Large intestine (tissue), 1 donor: Measurements from ENCODE around the gene MRPS21. TPM values are rescaled to one million over a fixed set of nuclear protein-coding genes. Genes with fewer than 3 reads are reported as not detected.

Experiments
- polyA plus RNA-seq: library from polyadenylated mRNA; unstranded; fragments of 120-200 nt; gene quantifications from one replicate; pipeline ENCODE4 v1.2.1, GENCODE V29; 2013

Gene MRPS21
- polyA plus RNA-seq, 1 donor, result 55.3 TPM

Other genes with a start within 250 kb of the MRPS21 start
- 43.6 TPM for gene VPS45, start 226.1 kb upstream of the MRPS21 start, polyA plus RNA-seq
- gene PLEKHO1, start 143.9 kb upstream of the MRPS21 start, polyA plus RNA-seq, result 30.5 TPM
- 45.8 TPM for gene ANP32E, start 57.7 kb upstream of the MRPS21 start, polyA plus RNA-seq
- 0.81 TPM for gene CA14, start 36.1 kb upstream of the MRPS21 start, polyA plus RNA-seq
- gene APH1A, start 24.8 kb upstream of the MRPS21 start, polyA plus RNA-seq, result 172 TPM
- gene C1orf54, start 21.1 kb upstream of the MRPS21 start, polyA plus RNA-seq, result 32.4 TPM
- 3.4 TPM for gene CIART, start 11.3 kb upstream of the MRPS21 start, polyA plus RNA-seq
- 105 TPM for gene PRPF3, start 27.7 kb downstream of the MRPS21 start, polyA plus RNA-seq
- gene RPRD2, start 70.3 kb downstream of the MRPS21 start, polyA plus RNA-seq, result 33.2 TPM
- 21.8 TPM for gene TARS2, start 193.6 kb downstream of the MRPS21 start, polyA plus RNA-seq
- gene ECM1, start 214.2 kb downstream of the MRPS21 start, polyA plus RNA-seq, result 4.6 TPM
- 0.31 TPM for gene FALEC, start 221.9 kb downstream of the MRPS21 start, polyA plus RNA-seq